HEK293 (cell line): ENCODE results near the gene BCL2L13.

Source experiments
- EGR2 ChIP-seq: fragments of 450-650 bp; formaldehyde crosslinking; IDR thresholded peaks from 2 replicates; pipeline ENCODE4 v1.5.1; 2016; ENCODE audit warnings: low read depth, missing biosample characterization, missing genetic modification characterization
- GLIS2 ChIP-seq: fragments of 450-650 bp; formaldehyde crosslinking; IDR thresholded peaks from 2 replicates; pipeline ENCODE4 v1.5.1; 2016; ENCODE audit warnings: missing biosample characterization, missing genetic modification characterization
- KLF9 ChIP-seq: fragments of 450-650 bp; formaldehyde crosslinking; IDR thresholded peaks from 2 replicates; pipeline ENCODE4 v1.5.1; 2016; ENCODE audit warnings: missing biosample characterization, missing genetic modification characterization, low read depth
- REST ChIP-seq: fragments of 450-650 bp; formaldehyde crosslinking; IDR thresholded peaks from 2 replicates; pipeline ENCODE4 v1.5.1; 2016; ENCODE audit warnings: missing biosample characterization, missing genetic modification characterization
- ZBTB21 ChIP-seq: fragments of 450-650 bp; formaldehyde crosslinking; IDR thresholded peaks from 2 replicates; pipeline ENCODE4 v1.5.1; 2017; ENCODE audit warnings: missing biosample characterization, missing genetic modification characterization
- ZNF155 ChIP-seq: fragments of 450-650 bp; formaldehyde crosslinking; IDR thresholded peaks from 2 replicates; pipeline ENCODE4 v1.5.1; 2016; ENCODE audit warnings: missing biosample characterization, missing genetic modification characterization
- ZNF274 ChIP-seq, 2 experiments: fragments of 200-500 bp in 1 of 2; fragments of 450-650 bp in 1 of 2; sonication (Bioruptor generic) in 1 of 2; formaldehyde crosslinking in 1 of 2; IDR thresholded peaks; 2 replicates each; pipeline versions ENCODE4 v1.5.1 to v1.6.1; 2014 to 2016; ENCODE audit warnings: borderline replicate concordance in 1 of 2, inconsistent platforms in 1 of 2, low read length in 1 of 2, missing biosample characterization in 1 of 2, missing genetic modification characterization in 1 of 2
- ZSCAN4 ChIP-seq: fragments of 450-650 bp; formaldehyde crosslinking; IDR thresholded peaks from 2 replicates; pipeline ENCODE4 v1.5.1; 2017; ENCODE audit warnings: missing biosample characterization, missing genetic modification characterization
- TF ChIP-seq, protein P1 (sequence below): fragments of 450-650 bp; formaldehyde crosslinking; IDR thresholded peaks from 2 replicates; pipeline ENCODE4 v1.5.1; 2016; ENCODE audit warnings: missing biosample characterization, missing genetic modification characterization

GRCh38 chr22:17710023-17710422 lies 71.5 kb downstream of the BCL2L13 start:
- TF ChIP-seq, protein P1, sequence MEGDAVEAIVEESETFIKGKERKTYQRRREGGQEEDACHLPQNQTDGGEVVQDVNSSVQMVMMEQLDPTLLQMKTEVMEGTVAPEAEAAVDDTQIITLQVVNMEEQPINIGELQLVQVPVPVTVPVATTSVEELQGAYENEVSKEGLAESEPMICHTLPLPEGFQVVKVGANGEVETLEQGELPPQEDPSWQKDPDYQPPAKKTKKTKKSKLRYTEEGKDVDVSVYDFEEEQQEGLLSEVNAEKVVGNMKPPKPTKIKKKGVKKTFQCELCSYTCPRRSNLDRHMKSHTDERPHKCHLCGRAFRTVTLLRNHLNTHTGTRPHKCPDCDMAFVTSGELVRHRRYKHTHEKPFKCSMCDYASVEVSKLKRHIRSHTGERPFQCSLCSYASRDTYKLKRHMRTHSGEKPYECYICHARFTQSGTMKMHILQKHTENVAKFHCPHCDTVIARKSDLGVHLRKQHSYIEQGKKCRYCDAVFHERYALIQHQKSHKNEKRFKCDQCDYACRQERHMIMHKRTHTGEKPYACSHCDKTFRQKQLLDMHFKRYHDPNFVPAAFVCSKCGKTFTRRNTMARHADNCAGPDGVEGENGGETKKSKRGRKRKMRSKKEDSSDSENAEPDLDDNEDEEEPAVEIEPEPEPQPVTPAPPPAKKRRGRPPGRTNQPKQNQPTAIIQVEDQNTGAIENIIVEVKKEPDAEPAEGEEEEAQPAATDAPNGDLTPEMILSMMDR (tag by site-specific recombination), result no peak
- no peak for TF ChIP-seq ZNF155 (tag by site-specific recombination)
- no peak for TF ChIP-seq ZNF274 (IDR thresholded peaks at IDR 0.05; ENCODE audit: low read length)
- TF ChIP-seq ZNF274 (tag by site-specific recombination; IDR thresholded peaks at IDR 0.05; ENCODE audit: borderline replicate concordance), result no peak
- no peak for TF ChIP-seq REST (tag by site-specific recombination)
- TF ChIP-seq ZBTB21 (tag by site-specific recombination), result no peak
- TF ChIP-seq GLIS2 (tag by site-specific recombination), result no peak
- no peak for TF ChIP-seq EGR2 (tag by site-specific recombination)
- TF ChIP-seq KLF9 (tag by site-specific recombination), result no peak
- TF ChIP-seq ZSCAN4 (tag by site-specific recombination), result no peak
